K562 (cell line): ENCODE data around the gene POLR3A. TPM values are rescaled to one million over a fixed set of nuclear protein-coding genes. Genes with fewer than 3 reads are reported as not detected.
A peak's percentile ranks its signal among the peaks of the same experiment; 100 is the strongest.

ENCODE experiments used
- AFF1 ChIP-seq, 2 experiments: fragments of 450-650 bp; IDR thresholded peaks; 2 replicates each; pipeline ENCODE4 v1.6.1; 2018; ENCODE audit warnings: mild to moderate bottlenecking in 2 of 2, low read depth in 1 of 2; ENCODE audit not compliant: partially characterized antibody in 2 of 2
- DIDO1 ChIP-seq: fragments of 450-650 bp; IDR thresholded peaks from 2 replicates; pipeline ENCODE4 v1.6.1; 2016; ENCODE audit warnings: low read depth, missing biosample characterization, missing genetic modification characterization
- ERF ChIP-seq: fragments of 450-650 bp; formaldehyde crosslinking; IDR thresholded peaks from 2 replicates; pipeline ENCODE4 v1.4.0; 2020; ENCODE audit warnings: mild to moderate bottlenecking, mixed read lengths
- FOSL1 ChIP-seq: fragments of 200-800 bp; sonication (Bioruptor generic); conservative IDR thresholded peaks from 2 replicates; pipeline ENCODE4 v1.6.1; 2016; ENCODE audit warnings: missing genetic modification characterization, missing compliant biosample characterization
- MCM3 ChIP-seq: fragments of 450-650 bp; IDR thresholded peaks from 2 replicates; pipeline ENCODE4 v1.6.1; 2016
- NFRKB ChIP-seq: fragments of 450-650 bp; IDR thresholded peaks from 2 replicates; pipeline ENCODE4 v1.6.1; 2016; ENCODE audit warnings: low read depth
- RBM22 ChIP-seq: fragments of 200-400 bp; formaldehyde crosslinking; IDR thresholded peaks from 2 replicates; pipeline ENCODE4 v1.6.1; 2018; ENCODE audit warnings: low read length, low read depth; ENCODE audit not compliant: poor library complexity, severe bottlenecking
- SNIP1 ChIP-seq: fragments of 450-650 bp; IDR thresholded peaks from 2 replicates; pipeline ENCODE4 v1.7.1; 2017; ENCODE audit warnings: low read depth, mild to moderate bottlenecking
- SRSF9 ChIP-seq: fragments of 200-400 bp; formaldehyde crosslinking; IDR thresholded peaks from 2 replicates; pipeline ENCODE4 v1.6.1; 2017; ENCODE audit warnings: low read depth, low read length, borderline replicate concordance
- TOE1 ChIP-seq, 2 experiments: fragments of 450-650 bp in 1 of 2; sonication (generic) in 1 of 2; formaldehyde crosslinking in 1 of 2; IDR thresholded peaks; 2 replicates each; pipeline versions ENCODE4 v1.7.1 to v1.8.0; 2016 to 2022; ENCODE audit warnings: borderline replicate concordance in 2 of 2, mild to moderate bottlenecking in 2 of 2, antibody characterized with exemption in 1 of 2, inconsistent platforms in 1 of 2, low read depth in 1 of 2, missing genetic modification reagents in 1 of 2, moderate library complexity in 1 of 2
- ZKSCAN8 ChIP-seq: fragments of 200-800 bp; sonication (Bioruptor generic); IDR thresholded peaks from 2 replicates; pipeline ENCODE4 v1.6.1; 2016; ENCODE audit warnings: missing genetic modification characterization, missing compliant biosample characterization
- ZNF133 ChIP-seq: fragments of 250-450 bp; sonication (Bioruptor Pico); IDR thresholded peaks from 2 replicates; pipeline ENCODE4 v1.4.0; 2020; ENCODE audit warnings: mild to moderate bottlenecking
- polyA plus RNA-seq, 8 experiments: library from polyadenylated mRNA; depleted of rRNA in 4 of 8; stranded (reverse) in 5 of 8; unstranded in 3 of 8; fragments of >200 nt; fragmentation: Nextera tagmentation in 2 of 8; fragmentation: Illumina TruSeq in 1 of 8; extraction: Ambion mirVana in 2 of 8; extraction: Trizol in 1 of 8; gene quantifications; 2 replicates each; pipeline versions ENCODE4 v1.2.1 to v1.2.3, GENCODE V29; 2011 to 2014; ENCODE audit warnings: inconsistent platforms in 1 of 8, missing spikeins in 1 of 8
- total RNA-seq, 7 experiments: library from RNA; depleted of rRNA in 6 of 7; stranded (reverse); fragments of >200 nt in 6 of 7; fragmentation: Illumina TruSeq in 2 of 7; extraction: Trizol in 2 of 7; gene quantifications; 2 replicates each; pipeline versions ENCODE4 v1.2.1 to v1.2.3, GENCODE V29; 2011 to 2021; ENCODE audit warnings: low replicate concordance in 1 of 7
- TF ChIP-seq, protein P1 (sequence below): fragments of 450-650 bp; IDR thresholded peaks from 2 replicates; pipeline ENCODE4 v1.6.1; 2017; ENCODE audit warnings: antibody characterized with exemption, mild to moderate bottlenecking
- TF ChIP-seq, protein P2 (sequence below): fragments of 450-650 bp; formaldehyde crosslinking; IDR thresholded peaks from 2 replicates; pipeline ENCODE4 v1.4.0; 2020; ENCODE audit warnings: mild to moderate bottlenecking, moderate library complexity

Gene POLR3A
- total and polyA plus RNA-seq, 9 of the 15 experiments (the other 6 are each of a cell fraction or from before 2014, with no cell fraction given): 14.9 to 37.0 (median 26.7) TPM

DNA sequence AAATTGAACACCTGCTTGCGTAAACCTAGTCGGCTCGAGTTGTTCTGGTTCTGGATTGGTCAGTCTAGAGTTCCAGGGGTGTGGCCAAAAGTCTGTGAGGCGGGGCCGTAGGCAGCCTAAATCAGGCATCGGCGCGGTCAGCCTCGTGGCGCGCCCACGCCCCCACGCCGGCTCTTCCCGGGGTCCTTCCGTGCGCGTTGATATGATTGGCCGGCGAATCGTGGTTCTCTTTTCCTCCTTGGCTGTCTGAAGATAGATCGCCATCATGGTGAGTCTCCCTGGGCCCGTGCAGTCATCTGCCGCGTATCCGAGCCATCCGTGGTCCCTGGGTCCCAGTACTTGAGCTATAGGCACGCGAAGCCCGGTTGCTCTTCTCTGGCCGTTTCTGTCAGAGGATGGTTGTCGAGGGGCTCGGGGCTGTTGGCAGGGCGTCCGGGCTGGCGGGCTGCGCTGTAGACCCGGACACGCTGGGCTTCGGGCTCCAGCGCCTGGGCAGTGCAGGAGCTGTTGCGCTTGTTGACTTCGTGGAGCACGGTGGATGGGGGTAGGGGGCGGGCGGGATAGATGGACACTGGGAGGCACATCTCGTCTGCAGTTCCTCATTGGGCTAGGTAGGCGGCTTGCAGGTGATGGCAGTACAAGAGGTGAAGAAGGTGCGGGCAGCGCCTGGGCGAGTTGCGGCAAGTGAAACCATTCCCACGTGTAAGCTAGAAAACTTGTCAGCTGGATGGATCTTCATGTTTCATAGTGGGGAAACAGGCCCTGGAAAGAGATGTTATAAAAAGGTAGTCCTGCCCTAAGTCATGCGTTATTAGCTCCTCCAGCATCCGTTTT, 4.5 kb upstream of the POLR3A start, which contains the start of gene RPS24 (continued):
- TF ChIP-seq SNIP1 (no peak), FOSL1 (tag) (no peak; the same call in 1 of the 2 replicates), MCM3 (no peak), DIDO1 (tag) (no peak), SRSF9 (no peak), AFF1 (IDR thresholded peaks at IDR 0.05; ENCODE audit: low read depth in 1 of 2, partially characterized antibody in 2 of 2) (peak in 1 of 2 experiments; percentile 65), TOE1 (IDR thresholded peaks at IDR 0.05; ENCODE audit: borderline replicate concordance) (0 out of 2 replicates have a peak, but pooled peaks have one; percentile 65), TOE1 (CRISPR knock-in tag; IDR thresholded peaks at IDR 0.05; ENCODE audit: borderline replicate concordance, low read depth) (0 out of 2 replicates have a peak, but pooled peaks have one; percentile 46), RBM22 (peak; percentile 92), NFRKB (peak; percentile 98), ZKSCAN8 (CRISPR knock-in tag) (no peak), ERF (no peak; the same call in 1 of the 2 replicates), ZNF133 (CRISPR knock-in tag) (no peak)
- TF ChIP-seq, protein P1, sequence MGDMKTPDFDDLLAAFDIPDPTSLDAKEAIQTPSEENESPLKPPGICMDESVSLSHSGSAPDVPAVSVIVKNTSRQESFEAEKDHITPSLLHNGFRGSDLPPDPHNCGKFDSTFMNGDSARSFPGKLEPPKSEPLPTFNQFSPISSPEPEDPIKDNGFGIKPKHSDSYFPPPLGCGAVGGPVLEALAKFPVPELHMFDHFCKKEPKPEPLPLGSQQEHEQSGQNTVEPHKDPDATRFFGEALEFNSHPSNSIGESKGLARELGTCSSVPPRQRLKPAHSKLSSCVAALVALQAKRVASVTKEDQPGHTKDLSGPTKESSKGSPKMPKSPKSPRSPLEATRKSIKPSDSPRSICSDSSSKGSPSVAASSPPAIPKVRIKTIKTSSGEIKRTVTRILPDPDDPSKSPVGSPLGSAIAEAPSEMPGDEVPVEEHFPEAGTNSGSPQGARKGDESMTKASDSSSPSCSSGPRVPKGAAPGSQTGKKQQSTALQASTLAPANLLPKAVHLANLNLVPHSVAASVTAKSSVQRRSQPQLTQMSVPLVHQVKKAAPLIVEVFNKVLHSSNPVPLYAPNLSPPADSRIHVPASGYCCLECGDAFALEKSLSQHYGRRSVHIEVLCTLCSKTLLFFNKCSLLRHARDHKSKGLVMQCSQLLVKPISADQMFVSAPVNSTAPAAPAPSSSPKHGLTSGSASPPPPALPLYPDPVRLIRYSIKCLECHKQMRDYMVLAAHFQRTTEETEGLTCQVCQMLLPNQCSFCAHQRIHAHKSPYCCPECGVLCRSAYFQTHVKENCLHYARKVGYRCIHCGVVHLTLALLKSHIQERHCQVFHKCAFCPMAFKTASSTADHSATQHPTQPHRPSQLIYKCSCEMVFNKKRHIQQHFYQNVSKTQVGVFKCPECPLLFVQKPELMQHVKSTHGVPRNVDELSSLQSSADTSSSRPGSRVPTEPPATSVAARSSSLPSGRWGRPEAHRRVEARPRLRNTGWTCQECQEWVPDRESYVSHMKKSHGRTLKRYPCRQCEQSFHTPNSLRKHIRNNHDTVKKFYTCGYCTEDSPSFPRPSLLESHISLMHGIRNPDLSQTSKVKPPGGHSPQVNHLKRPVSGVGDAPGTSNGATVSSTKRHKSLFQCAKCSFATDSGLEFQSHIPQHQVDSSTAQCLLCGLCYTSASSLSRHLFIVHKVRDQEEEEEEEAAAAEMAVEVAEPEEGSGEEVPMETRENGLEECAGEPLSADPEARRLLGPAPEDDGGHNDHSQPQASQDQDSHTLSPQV: no peak
- TF ChIP-seq, protein P2, sequence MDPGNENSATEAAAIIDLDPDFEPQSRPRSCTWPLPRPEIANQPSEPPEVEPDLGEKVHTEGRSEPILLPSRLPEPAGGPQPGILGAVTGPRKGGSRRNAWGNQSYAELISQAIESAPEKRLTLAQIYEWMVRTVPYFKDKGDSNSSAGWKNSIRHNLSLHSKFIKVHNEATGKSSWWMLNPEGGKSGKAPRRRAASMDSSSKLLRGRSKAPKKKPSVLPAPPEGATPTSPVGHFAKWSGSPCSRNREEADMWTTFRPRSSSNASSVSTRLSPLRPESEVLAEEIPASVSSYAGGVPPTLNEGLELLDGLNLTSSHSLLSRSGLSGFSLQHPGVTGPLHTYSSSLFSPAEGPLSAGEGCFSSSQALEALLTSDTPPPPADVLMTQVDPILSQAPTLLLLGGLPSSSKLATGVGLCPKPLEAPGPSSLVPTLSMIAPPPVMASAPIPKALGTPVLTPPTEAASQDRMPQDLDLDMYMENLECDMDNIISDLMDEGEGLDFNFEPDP: peak; percentile 19; the same call in 1 of the 2 replicates
